HG03196 (cell line): ENCODE measurements around the gene VASN.

Experiments used
- ATAC-seq: cut with Tn5 transposase; IDR thresholded peaks from one replicate; pipeline ENCODE4 v1.9.1; 2021; ENCODE audit not compliant: unreplicated experiment

Gene VASN

DNA sequence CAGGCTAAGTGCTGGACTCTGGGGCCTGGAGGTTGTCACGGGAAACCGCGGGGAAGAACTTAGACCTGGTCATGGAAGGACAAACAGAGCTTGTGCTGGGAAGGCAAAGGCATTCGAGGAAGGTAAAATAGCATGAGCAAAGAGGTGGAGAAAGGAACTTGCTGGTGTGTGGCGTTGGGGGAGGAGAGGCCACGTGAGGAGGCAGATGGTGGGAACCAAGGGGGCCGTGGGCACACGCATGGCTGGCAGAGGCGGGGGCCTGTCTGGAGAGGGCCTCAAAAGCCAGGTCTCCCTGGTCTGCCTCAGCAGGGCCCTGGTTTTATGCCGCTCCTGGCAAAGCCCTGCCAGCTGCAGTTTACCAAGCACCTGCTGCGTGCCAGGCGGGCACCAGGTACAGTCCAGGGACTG, 29.4 kb downstream of the VASN start:
- ATAC-seq, result no peak

DNA sequence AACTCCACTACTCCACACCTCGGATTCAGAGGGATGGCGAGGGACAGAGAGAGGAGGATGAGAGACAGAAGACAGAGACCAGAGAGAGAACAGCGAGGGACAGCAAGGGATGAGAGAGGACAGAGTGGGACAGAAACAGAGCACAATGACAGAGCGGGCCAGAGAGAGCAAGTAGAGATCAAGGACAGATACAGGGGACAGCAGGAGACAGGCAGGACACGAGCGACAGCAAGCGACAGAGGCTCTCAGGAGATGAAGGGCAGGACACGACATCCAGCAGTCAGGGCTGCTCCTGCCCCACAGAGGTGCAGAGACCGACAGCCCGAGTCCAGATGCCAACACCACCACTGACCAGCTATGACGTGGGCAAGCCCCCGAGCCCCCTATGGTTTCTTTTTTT, 29.9 kb downstream of the VASN start:
- no peak for ATAC-seq

DNA sequence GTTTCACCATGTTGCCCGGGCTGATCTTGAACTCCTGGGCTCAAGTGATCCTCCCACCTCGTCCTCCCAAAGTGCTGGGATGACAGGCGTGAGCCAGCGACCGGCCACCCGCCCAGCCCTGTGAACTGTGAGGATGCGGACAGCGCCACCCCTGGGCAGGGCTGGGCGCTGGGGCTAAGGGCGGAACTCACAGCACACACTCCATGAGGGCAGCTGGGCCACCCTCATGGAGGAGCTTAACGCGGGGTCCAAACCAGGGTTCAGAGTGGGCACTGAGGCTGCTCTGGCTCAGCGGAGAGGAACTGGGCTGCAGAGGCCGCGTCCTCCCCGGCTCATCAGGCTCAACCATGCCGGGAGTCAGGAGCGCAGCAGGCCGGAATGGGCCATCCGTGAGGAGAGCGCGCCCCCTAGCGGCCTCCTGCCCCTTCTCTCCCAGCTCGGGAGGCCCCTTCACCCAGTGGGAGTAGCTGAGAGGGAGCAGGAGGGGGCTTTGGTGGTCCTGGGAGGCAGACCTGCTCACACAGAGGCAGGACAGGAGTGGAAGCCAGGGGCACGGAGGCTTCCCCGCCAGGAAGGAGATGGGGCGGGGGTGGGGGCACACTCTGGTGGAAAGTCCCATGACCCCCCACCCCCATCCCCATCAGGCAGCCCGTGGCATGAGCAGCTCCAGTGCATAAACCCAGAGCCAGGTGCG, 30.9 kb downstream of the VASN start:
- ATAC-seq, result no peak

DNA sequence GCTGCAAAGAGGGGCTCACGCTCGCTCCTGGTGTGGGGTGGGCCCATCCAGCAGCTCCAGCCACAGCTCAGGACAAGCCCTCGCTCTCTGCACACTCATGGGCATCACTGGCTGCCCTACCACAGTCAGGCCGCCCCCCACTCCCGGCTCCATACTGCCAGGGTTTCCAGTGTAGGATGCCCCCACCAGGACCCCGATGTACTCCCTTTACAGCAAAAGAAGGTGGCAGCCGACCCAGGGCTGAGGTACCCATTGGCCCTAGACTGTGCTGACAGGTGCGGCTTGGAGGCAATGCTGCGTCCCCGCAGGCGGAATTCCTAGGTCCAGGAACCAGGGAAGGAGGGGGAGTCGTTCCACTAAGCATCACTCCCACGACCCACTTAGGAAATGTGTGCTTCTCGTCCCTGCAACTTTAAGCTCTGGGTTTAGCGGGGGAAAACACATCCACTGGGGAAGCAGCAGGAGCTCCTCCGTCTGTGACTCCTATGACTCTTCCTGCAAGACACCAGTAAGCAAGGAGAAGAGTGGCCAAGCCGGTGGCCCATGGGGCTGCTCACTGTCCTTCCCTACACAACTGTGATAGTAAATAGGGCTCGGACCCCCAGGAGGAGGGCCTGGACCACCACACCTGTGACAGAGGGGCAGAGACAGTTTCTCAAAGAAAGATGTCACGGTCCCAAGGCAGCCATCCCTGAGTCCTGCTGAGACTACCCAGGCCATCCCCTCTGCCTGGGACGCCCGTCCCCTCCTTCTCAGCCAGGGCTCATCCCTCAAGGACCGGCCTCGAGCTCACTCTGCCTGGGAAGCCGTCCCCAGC, 31.7 kb downstream of the VASN start:
- ATAC-seq, result no peak

- no peak for ATAC-seq
Measured at GRCh38 chr16:4404247-4404966, 32.8 kb downstream of the VASN start.

GRCh38 chr16:4404967-4405696, 33.5 kb downstream of the VASN start:
- no peak for ATAC-seq

DNA sequence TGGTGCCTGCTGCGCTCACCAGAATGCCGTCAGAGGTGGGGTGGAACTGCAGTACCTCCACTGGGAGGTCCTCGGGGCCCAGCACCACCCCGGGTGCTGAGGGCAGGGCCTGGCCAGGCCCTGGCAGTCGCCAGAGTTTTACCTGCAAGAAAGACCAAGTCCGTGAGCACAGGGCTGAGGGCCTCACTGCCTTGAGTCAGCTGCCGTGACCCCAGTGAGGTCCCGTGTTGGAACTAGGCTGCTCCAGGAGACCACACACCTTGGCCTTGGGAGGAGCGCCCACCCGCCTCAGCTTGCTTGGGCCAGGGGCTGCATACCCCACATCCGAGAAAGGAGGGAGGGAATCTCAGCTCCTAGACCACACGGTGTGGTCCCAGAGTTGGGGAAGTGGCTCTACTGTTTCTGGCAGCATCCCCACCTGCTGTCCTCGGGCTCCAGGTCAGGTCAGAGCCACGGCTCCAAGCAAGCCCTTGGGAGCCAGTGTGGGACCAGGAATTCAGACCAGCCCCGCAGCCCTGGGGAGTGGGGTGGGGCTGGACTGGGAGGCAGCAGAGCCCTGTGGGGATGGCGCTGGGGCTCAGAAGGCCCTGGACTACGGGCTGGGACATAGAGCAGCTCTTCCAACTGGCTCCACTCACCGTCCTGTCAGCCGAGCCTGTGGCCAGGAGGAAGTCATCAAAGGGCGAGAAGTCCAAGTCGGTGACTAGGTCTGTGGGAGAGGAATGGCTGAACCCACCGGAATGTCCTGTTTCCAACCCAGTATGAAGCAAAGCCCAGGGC, 36.1 kb downstream of the VASN start:
- no peak for ATAC-seq

DNA sequence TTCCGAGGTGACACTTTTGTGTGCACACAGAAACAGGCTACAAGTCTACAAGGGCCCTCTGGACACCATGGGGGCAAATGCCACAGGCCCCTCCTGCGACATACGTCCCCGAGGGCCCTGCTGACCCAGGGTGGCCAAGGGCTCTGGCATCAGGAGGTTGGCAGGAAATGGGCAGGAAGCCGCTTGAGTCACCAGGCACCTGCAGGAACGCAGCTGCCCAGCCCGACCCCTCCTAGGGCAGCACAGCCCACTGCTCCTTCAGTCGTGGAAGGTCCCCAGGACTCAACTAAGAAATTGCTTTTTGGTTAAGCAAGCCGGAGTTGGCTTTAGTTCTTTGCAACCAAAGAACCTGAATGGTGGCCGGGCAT, 36.7 kb downstream of the VASN start:
- no peak for ATAC-seq

GRCh38 chr16:4409081-4409932, 37.7 kb downstream of the VASN start:
- ATAC-seq, result no peak

DNA sequence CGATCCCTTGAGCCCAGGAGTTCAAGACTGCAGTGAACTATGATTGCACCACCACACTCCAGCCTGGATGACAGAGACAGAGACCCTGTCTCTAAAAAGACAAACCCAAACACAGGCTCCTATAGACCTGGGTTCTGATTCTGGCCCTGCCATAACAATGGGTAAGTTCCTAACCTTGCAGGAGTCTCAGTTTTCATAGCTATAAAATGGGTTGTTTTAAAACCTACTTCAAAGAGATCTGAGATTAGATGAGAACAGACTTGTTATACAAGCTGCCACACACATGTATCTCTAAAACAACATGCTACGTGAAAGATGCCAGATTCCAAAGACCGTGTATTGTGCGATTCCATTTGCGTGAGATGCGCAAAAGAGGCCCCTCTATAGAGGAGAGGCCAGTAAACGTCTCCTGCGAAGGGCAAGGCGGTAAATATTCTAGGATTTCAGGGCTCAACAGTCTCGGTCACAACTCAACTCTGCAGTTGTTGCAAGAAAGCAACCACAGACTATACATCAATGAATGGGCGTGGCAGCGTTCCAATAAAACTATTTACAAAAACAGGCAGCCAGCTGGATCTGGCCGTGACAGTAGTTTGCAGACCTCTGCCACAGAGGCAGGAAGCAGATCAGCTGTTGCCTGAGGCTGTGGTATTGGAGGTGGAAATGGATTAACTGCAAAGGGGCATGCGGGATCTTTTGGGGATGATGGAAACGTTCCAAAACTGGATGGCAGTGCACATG, 38.9 kb downstream of the VASN start:
- no peak for ATAC-seq

- no peak for ATAC-seq
Measured at GRCh38 chr16:4411684-4412083, 40.0 kb downstream of the VASN start.

- no peak for ATAC-seq
Measured at GRCh38 chr16:4412159-4412558, 40.5 kb downstream of the VASN start.

- ATAC-seq, result no peak
Measured at GRCh38 chr16:4412854-4413253, 41.2 kb downstream of the VASN start.

DNA sequence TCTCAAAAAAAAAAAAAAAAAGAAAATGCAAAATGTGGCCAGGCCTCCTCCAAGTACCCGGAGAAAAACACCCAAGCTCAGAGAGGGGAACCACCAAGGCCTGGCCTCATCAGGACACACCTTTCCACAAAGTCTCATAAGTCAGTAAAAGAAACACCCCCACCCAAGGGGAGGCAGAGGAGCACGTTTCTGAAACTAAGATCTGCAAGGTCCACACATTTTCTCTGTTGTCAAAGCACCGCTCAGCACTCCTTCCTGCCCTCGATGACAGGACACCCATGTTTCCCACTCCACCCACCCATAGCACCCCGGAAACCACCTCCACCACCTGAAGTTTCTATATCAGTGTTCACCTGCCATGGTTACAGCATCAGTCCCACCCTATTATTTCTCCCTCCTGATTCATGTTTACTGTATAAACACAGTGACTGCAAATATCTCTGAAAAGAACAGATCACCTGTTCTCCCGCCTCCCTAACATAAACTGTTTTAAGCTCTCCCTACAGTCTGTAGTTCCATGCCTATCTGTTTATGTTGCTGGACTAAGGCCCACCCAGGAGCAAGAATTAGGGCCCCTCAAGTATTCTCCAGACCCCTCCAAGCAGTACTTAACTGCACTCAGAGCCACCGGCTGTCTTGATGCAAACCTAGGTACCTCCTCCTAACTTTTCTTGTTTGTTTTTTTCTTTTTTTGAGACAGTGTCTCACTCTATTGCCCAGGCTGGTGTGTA, 42.7 kb downstream of the VASN start:
- ATAC-seq, result peak; percentile 56

GRCh38 chr16:4415538-4416199, 44.0 kb downstream of the VASN start:
- ATAC-seq, result no peak

DNA sequence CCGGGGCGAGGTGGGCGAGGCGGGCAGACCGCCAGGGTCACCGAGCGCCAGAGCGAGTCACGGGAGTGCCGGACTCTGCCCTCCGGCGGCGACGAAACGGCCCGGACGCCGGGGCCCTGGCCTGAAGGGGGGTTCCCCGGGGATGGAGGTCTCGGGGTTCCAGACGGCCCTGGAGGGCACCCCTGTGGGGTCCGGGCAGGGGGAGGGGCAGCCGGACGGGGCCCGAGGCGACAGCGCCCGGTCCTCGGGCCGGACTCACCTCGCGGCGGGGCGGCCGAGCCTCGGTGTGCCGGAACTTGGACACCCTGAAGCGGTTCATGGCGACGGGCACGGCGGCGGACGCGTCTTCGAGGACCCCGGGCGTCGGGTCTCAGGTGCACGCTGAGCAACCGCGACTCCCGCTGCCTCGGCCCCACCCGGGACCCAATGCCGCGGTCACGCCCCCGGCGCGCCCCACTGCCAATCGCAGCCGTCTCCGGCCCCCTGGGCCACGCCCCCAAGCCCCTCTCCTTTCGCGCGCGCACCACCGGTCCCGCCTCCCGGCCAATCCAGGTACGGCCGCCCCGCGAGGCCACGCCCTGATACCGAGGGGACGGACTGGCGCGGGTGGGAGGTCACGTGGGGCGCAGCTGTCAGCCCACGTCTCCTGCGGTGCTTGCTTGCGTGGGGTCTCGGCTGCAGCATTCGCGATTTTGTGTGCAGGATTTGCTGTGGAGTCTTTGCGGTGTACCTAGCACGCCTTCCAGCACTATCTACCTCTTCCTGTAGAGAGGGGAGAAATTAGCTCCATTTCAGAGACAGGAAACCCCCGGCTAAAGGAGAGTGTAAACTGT, 44.8 kb downstream of the VASN start, which contains the start of gene CORO7:
Gene CORO7, minus strand, starts transcription at position 397 of the 833 bp plus-strand sequence. Its CDS starts 78 bp downstream, at position 319.
- peak; percentile 54 for ATAC-seq
